ENCODE measurements around the gene PLN.

DNA sequence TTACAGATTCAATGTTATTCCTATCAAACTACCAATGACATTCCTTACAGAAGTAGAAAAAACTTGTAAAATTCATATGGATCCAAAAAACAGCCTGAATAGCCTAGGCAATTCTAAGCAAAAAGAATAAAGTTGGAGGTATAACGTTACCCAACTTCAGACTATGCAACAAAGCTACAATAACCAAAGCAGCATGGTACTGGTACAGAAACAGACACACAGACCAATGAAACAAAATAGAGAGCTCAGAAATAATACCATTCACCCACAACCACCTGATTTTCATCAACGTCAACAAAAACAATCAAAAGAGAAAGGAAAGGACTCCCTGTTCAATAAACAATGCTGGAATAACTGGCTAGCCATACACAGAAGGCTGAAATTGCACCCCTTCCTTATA lies 17.2 kb upstream of the PLN start:
- no peak for TF ChIP-seq JUND (IDR thresholded peaks at IDR 0.05; ENCODE audit: low read depth, low read length)
- TF ChIP-seq, protein P1, sequence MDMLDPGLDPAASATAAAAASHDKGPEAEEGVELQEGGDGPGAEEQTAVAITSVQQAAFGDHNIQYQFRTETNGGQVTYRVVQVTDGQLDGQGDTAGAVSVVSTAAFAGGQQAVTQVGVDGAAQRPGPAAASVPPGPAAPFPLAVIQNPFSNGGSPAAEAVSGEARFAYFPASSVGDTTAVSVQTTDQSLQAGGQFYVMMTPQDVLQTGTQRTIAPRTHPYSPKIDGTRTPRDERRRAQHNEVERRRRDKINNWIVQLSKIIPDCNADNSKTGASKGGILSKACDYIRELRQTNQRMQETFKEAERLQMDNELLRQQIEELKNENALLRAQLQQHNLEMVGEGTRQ (IDR thresholded peaks at IDR 0.05; ENCODE audit: borderline replicate concordance, low read depth, low read length), result no peak
- TF ChIP-seq SIN3A (IDR thresholded peaks at IDR 0.05; ENCODE audit: low read depth, low read length), result no peak
- no peak for TF ChIP-seq MEF2A (IDR thresholded peaks at IDR 0.05; ENCODE audit: insufficient read depth, low read depth, low read length)
- TF ChIP-seq, protein P2, sequence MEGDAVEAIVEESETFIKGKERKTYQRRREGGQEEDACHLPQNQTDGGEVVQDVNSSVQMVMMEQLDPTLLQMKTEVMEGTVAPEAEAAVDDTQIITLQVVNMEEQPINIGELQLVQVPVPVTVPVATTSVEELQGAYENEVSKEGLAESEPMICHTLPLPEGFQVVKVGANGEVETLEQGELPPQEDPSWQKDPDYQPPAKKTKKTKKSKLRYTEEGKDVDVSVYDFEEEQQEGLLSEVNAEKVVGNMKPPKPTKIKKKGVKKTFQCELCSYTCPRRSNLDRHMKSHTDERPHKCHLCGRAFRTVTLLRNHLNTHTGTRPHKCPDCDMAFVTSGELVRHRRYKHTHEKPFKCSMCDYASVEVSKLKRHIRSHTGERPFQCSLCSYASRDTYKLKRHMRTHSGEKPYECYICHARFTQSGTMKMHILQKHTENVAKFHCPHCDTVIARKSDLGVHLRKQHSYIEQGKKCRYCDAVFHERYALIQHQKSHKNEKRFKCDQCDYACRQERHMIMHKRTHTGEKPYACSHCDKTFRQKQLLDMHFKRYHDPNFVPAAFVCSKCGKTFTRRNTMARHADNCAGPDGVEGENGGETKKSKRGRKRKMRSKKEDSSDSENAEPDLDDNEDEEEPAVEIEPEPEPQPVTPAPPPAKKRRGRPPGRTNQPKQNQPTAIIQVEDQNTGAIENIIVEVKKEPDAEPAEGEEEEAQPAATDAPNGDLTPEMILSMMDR (IDR thresholded peaks at IDR 0.05 in 2 of 3, conservative IDR thresholded peaks at IDR 0.05 in 1 of 3; ENCODE audit: control insufficient read depth in 2 of 3, extremely low read depth in 1 of 3, insufficient read depth in 1 of 3, low read depth in 3 of 3, low read length in 3 of 3), result no peak
- TF ChIP-seq CBFB (IDR thresholded peaks at IDR 0.05; ENCODE audit: low read depth), result no peak
- no peak for TF ChIP-seq SP1 (IDR thresholded peaks at IDR 0.05; ENCODE audit: low read depth, low read length)

All from GM12878 (cell line).